Central memory CD8-positive, alpha-beta T cell (primary cell): Measurements from ENCODE around the gene PFKL.

Source experiments
- ATAC-seq: fragments of 150-1000 bp; cut with Tn5 transposase; replicated peaks from 2 replicates; pipeline ENCODE4 v1.10.0; 2022; ENCODE audit warnings: mild to moderate bottlenecking, moderate FRiP score, moderate number of reproducible peaks; ENCODE audit not compliant: poor library complexity, severe bottlenecking; ENCODE audit errors: extremely low read depth
- DNase-seq, 2 donors: peaks; one replicate each; pipeline ENCODE4 v3.0.0; 2021; ENCODE audit warnings: low spot score in 2 of 2
- H3K27ac Mint-ChIP-seq: one replicate; pipeline ENCODE4 v1.8.0; 2022; ENCODE audit warnings: low read depth, mild to moderate bottlenecking, moderate library complexity, mixed read lengths
- H3K27me3 Mint-ChIP-seq: one replicate; pipeline ENCODE4 v1.8.0; 2022; ENCODE audit warnings: mixed read lengths
- H3K36me3 Mint-ChIP-seq: one replicate; pipeline ENCODE4 v1.8.0; 2022; ENCODE audit warnings: mild to moderate bottlenecking, moderate library complexity, mixed read lengths; ENCODE audit not compliant: insufficient read depth
- H3K4me1 Mint-ChIP-seq: one replicate; pipeline ENCODE4 v1.8.0; 2022; ENCODE audit warnings: mixed read lengths
- H3K4me3 Mint-ChIP-seq: one replicate; pipeline ENCODE4 v1.8.0; 2022; ENCODE audit warnings: mild to moderate bottlenecking, moderate library complexity, mixed read lengths
- H3K9me3 Mint-ChIP-seq: one replicate; pipeline ENCODE4 v1.8.0; 2022; ENCODE audit warnings: mixed read lengths

The PFKL gene

GRCh38 chr21:44283948-44284347, 15.9 kb upstream of the PFKL start:
- Mint-ChIP-seq H3K36me3 (no peaks in the 10 kb centered on the region), H3K9me3 (no peaks in the 10 kb centered on the region), H3K27me3 (no peaks in the 10 kb centered on the region), H3K4me1 (no peaks in the 10 kb centered on the region), H3K4me3 (no peak overlapping the region), H3K27ac (no peak overlapping the region)
- DNase-seq (no peak), ATAC-seq (no peak)

- no peak within 1 kb of the TSS for H3K27ac Mint-ChIP-seq
- no peak within 1 kb of the TSS for H3K4me3 Mint-ChIP-seq
- ATAC-seq (no peak), DNase-seq (no peak)
- H3K27me3 Mint-ChIP-seq: peaks cover 5% of the 10 kb centered on the region
- peaks cover 3% of the 10 kb centered on the region for H3K4me1 Mint-ChIP-seq
- no peaks in the 10 kb centered on the region for H3K36me3 Mint-ChIP-seq
- H3K9me3 Mint-ChIP-seq: no peaks in the 10 kb centered on the region
These were observed 14.5 kb upstream of the PFKL start, which contains the start of gene AIRE for GRCh38 chr21:44285138-44285992. Gene AIRE (plus strand): TSS chr21:44285876. CDS start chr21:44286007, 131 bp downstream.

- Mint-ChIP-seq H3K27me3 (peaks cover 9% of the 10 kb centered on the region), H3K4me3 (no peak overlapping the region), H3K4me1 (peaks cover 5% of the 10 kb centered on the region), H3K9me3 (no peaks in the 10 kb centered on the region), H3K36me3 (no peaks in the 10 kb centered on the region), H3K27ac (no peak overlapping the region)
- DNase-seq: no peak
- ATAC-seq: no peak
These were observed 13.7 kb upstream of the PFKL start for GRCh38 chr21:44286086-44286715.

- no peaks in the 10 kb centered on the region for H3K36me3 Mint-ChIP-seq
- H3K4me3 Mint-ChIP-seq: no peak overlapping the region
- H3K9me3 Mint-ChIP-seq: no peaks in the 10 kb centered on the region
- ATAC-seq (no peak), DNase-seq (no peak)
- no peak overlapping the region for H3K27ac Mint-ChIP-seq
- peaks cover 5% of the 10 kb centered on the region for H3K4me1 Mint-ChIP-seq
- peaks cover 9% of the 10 kb centered on the region for H3K27me3 Mint-ChIP-seq
These were observed 12.9 kb upstream of the PFKL start for GRCh38 chr21:44286716-44287632.

GRCh38 chr21:44288251-44289110, 11.4 kb upstream of the PFKL start:
- H3K36me3 Mint-ChIP-seq: peaks cover 2% of the 10 kb centered on the region
- no peak for ATAC-seq
- H3K27me3 Mint-ChIP-seq: peaks cover 9% of the 10 kb centered on the region
- H3K27ac Mint-ChIP-seq: no peak overlapping the region
- DNase-seq: no peak
- no peak overlapping the region for H3K4me3 Mint-ChIP-seq
- peaks cover 5% of the 10 kb centered on the region for H3K4me1 Mint-ChIP-seq
- H3K9me3 Mint-ChIP-seq: no peaks in the 10 kb centered on the region

GRCh38 chr21:44289381-44290010, 10.4 kb upstream of the PFKL start:
- Mint-ChIP-seq H3K9me3 (no peaks in the 10 kb centered on the region), H3K4me1 (peaks cover 5% of the 10 kb centered on the region), H3K27ac (no peak overlapping the region), H3K4me3 (no peak overlapping the region), H3K27me3 (peaks cover 9% of the 10 kb centered on the region), H3K36me3 (peaks cover 2% of the 10 kb centered on the region)
- no peak for DNase-seq
- no peak for ATAC-seq

GRCh38 chr21:44290327-44291077, 9.4 kb upstream of the PFKL start:
- Mint-ChIP-seq H3K9me3 (no peaks in the 10 kb centered on the region), H3K27me3 (peaks cover 9% of the 10 kb centered on the region), H3K4me3 (no peak overlapping the region), H3K4me1 (peaks cover 5% of the 10 kb centered on the region), H3K27ac (peak overlapping the region; percentile 76), H3K36me3 (peaks cover 2% of the 10 kb centered on the region)
- DNase-seq: no peak
- no peak for ATAC-seq

- ATAC-seq (no peak), DNase-seq (no peak)
- H3K4me3 Mint-ChIP-seq: no peak overlapping the region
- H3K36me3 Mint-ChIP-seq: peaks cover 2% of the 10 kb centered on the region
- H3K9me3 Mint-ChIP-seq: no peaks in the 10 kb centered on the region
- peaks cover 5% of the 10 kb centered on the region for H3K4me1 Mint-ChIP-seq
- no peak overlapping the region for H3K27ac Mint-ChIP-seq
- H3K27me3 Mint-ChIP-seq: peaks cover 9% of the 10 kb centered on the region
These were observed 8.5 kb upstream of the PFKL start for GRCh38 chr21:44291078-44291935.

GRCh38 chr21:44291936-44292811, 7.7 kb upstream of the PFKL start:
- no peaks in the 10 kb centered on the region for H3K9me3 Mint-ChIP-seq
- peaks cover 9% of the 10 kb centered on the region for H3K27me3 Mint-ChIP-seq
- H3K4me1 Mint-ChIP-seq: peaks cover 5% of the 10 kb centered on the region
- DNase-seq: no peak
- H3K27ac Mint-ChIP-seq: no peak overlapping the region
- peaks cover 2% of the 10 kb centered on the region for H3K36me3 Mint-ChIP-seq
- no peak overlapping the region for H3K4me3 Mint-ChIP-seq
- no peak for ATAC-seq

GRCh38 chr21:44292812-44293195, 7.0 kb upstream of the PFKL start:
- H3K9me3 Mint-ChIP-seq: no peaks in the 10 kb centered on the region
- no peak overlapping the region for H3K27ac Mint-ChIP-seq
- peaks cover 2% of the 10 kb centered on the region for H3K36me3 Mint-ChIP-seq
- ATAC-seq (no peak), DNase-seq (no peak)
- H3K4me1 Mint-ChIP-seq: peaks cover 10% of the 10 kb centered on the region
- peaks cover 9% of the 10 kb centered on the region for H3K27me3 Mint-ChIP-seq
- no peak overlapping the region for H3K4me3 Mint-ChIP-seq
